HUES64 (cell line): ENCODE data around the gene COLEC12.
A peak's percentile ranks its signal among the peaks of the same experiment; 100 is the strongest.

Experiments
- H3K27ac ChIP-seq: 2 replicates; pipeline ENCODE4 v1.7.0; 2013; ENCODE audit warnings: low read depth, low read length, inconsistent platforms
- H3K27me3 ChIP-seq: 2 replicates; pipeline ENCODE4 v1.6.1; 2013; ENCODE audit warnings: mild to moderate bottlenecking, low read length; ENCODE audit not compliant: insufficient read depth
- H3K36me3 ChIP-seq: 2 replicates; pipeline ENCODE4 v1.6.1; 2013; ENCODE audit warnings: mild to moderate bottlenecking, low read length; ENCODE audit not compliant: insufficient read depth
- H3K4me1 ChIP-seq: 2 replicates; pipeline ENCODE4 v1.6.1; 2013; ENCODE audit warnings: mild to moderate bottlenecking, low read length, moderate library complexity; ENCODE audit not compliant: insufficient read depth
- H3K4me3 ChIP-seq: 2 replicates; pipeline ENCODE4 v1.5.1; 2013; ENCODE audit warnings: mild to moderate bottlenecking, low read length, moderate library complexity
- H3K9ac ChIP-seq: 2 replicates; pipeline ENCODE4 v1.6.1; 2013; ENCODE audit warnings: mild to moderate bottlenecking, low read depth, low read length
- H3K9me3 ChIP-seq: 2 replicates; pipeline ENCODE4 v1.6.1; 2013; ENCODE audit warnings: low read depth, low read length; ENCODE audit not compliant: insufficient read depth
- WGBS: fragments of 150-250, 120-280 bp; methylation state at CpG from one replicate; pipeline ENCODE4 v1.1.7; 2013; ENCODE audit warnings: missing lambda C conversion rate; 5-methylcytosine and 5-hydroxymethylcytosine counted together

Gene COLEC12

DNA sequence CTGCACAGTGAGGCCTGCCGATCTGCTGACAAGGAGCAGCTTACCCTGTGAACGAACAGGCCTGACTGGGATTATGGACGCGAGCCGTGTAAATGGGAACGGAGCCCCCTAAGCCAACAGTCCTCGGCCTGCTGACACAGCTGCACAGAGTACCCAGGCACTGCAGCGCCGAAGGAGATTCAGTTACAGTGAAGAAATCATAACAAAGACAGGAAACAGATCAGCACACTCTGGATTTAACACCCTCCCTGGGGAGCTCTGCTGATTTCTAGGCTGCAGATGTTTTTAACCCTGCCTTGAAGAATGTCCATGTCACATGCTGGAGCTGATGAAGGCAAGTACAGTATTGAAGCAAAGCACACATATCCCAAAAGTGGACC is 43.4 kb downstream of the COLEC12 start:
- H3K36me3 ChIP-seq = no peaks in the 10 kb centered on the region
- H3K4me3 ChIP-seq = no peak overlapping the region
- 0 out of 2 replicates have a peak, but pooled peaks cover 8% of the 10 kb centered on the region for H3K4me1 ChIP-seq
- WGBS = 87% methylated on average over 9 of the region's 9 CpGs
- H3K9me3 ChIP-seq = 0 out of 2 replicates have a peak, but pooled peaks cover 4% of the 10 kb centered on the region
- H3K9ac ChIP-seq = 0 out of 2 replicates have a peak overlapping the region, but pooled peaks have one; percentile 22
- H3K27ac ChIP-seq = no peak overlapping the region
- no peaks in the 10 kb centered on the region for H3K27me3 ChIP-seq

DNA sequence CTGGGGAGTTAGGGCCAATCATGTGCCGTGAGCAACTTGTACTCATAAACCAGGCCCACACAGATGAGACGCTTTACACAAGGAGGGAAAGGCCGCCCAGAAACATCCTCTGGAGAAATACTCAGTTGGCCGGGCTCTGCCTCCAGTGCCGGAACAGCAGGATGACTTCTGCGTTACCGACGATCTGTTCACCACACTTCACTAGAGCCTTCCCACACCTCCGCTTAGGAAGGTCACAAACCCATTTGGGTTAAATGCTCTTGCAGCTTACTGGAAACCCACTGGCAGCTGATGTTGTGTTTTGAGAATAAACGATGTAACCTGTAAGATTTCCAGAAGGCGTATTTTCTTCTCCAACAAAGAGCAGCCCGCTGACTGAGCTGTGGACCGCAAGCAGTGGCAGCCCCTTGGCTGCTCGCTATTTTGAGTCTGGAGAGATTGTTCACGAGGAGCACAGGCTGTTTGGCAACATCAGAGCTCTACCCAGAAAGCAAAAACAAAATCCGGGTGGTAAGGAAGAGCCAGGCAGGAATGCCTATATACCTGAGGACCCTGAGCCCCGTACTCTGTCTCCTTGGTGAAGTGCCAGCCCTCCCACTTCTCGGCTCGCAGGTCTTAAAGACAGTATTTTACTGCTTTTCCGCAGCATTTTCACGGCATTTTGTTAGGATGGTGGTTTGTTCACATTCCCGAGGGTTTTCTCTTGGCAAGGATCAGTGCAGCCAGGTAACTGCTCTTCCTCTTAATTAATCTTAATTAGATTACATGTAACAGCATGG is 44.0 kb downstream of the COLEC12 start:
- Histone ChIP-seq H3K9me3 (peaks cover 10% of the 10 kb centered on the region), H3K36me3 (no peaks in the 10 kb centered on the region), H3K4me3 (no peak overlapping the region), H3K27me3 (no peaks in the 10 kb centered on the region), H3K27ac (no peak overlapping the region), H3K9ac (0 out of 2 replicates have a peak overlapping the region, but pooled peaks have one; percentile 22), H3K4me1 (0 out of 2 replicates have a peak, but pooled peaks cover 8% of the 10 kb centered on the region)
- 94% methylated on average over 22 of the region's 22 CpGs for WGBS

GRCh38 chr18:453400-453799 is 47.1 kb downstream of the COLEC12 start:
- Histone ChIP-seq H3K4me1 (0 out of 2 replicates have a peak, but pooled peaks cover 8% of the 10 kb centered on the region), H3K9ac (no peak overlapping the region), H3K36me3 (no peaks in the 10 kb centered on the region), H3K27me3 (no peaks in the 10 kb centered on the region), H3K27ac (no peak overlapping the region), H3K9me3 (peaks cover 18% of the 10 kb centered on the region), H3K4me3 (no peak overlapping the region)
- 93% methylated on average over 4 of the region's 4 CpGs for WGBS

DNA sequence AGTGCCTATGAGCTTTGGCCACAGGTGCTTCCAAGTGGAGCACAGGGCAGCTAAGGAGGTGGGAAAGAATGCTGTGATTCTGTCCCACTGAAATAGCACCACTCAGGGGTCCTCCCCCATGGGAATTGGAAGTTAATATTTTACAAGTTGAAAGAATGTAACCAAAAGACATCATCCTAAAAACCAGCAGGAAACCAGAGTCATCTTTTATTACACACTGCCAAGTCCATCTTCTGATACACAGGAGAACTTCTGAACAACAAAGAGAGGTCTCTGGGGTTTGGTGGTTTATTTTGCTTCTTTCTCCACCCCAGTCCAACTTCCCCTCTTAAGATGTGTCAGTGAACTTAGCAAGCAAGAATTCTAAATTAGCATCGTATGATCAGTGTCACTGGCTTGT is 47.7 kb downstream of the COLEC12 start:
- Histone ChIP-seq H3K36me3 (no peaks in the 10 kb centered on the region), H3K27me3 (no peaks in the 10 kb centered on the region), H3K4me3 (no peak overlapping the region), H3K4me1 (0 out of 2 replicates have a peak, but pooled peaks cover 8% of the 10 kb centered on the region), H3K9ac (no peak overlapping the region), H3K27ac (no peak overlapping the region), H3K9me3 (peaks cover 18% of the 10 kb centered on the region)
- WGBS = 85% methylated on average over 1 of the region's 1 CpG

GRCh38 chr18:449374-449773 is 51.1 kb downstream of the COLEC12 start:
- Histone ChIP-seq H3K4me1 (no peaks in the 10 kb centered on the region), H3K4me3 (no peak overlapping the region), H3K27me3 (no peaks in the 10 kb centered on the region), H3K36me3 (no peaks in the 10 kb centered on the region), H3K9ac (no peak overlapping the region), H3K9me3 (peaks cover 18% of the 10 kb centered on the region), H3K27ac (no peak overlapping the region)
- WGBS = 39% methylated on average over 8 of the region's 8 CpGs

- Histone ChIP-seq H3K9ac (no peak overlapping the region), H3K27ac (no peak overlapping the region), H3K4me1 (no peaks in the 10 kb centered on the region), H3K9me3 (peaks cover 18% of the 10 kb centered on the region), H3K36me3 (no peaks in the 10 kb centered on the region), H3K27me3 (no peaks in the 10 kb centered on the region), H3K4me3 (no peak overlapping the region)
- WGBS = 74% methylated on average over 4 of the region's 5 CpGs
These were observed 52.2 kb downstream of the COLEC12 start for GRCh38 chr18:448116-448790.

DNA sequence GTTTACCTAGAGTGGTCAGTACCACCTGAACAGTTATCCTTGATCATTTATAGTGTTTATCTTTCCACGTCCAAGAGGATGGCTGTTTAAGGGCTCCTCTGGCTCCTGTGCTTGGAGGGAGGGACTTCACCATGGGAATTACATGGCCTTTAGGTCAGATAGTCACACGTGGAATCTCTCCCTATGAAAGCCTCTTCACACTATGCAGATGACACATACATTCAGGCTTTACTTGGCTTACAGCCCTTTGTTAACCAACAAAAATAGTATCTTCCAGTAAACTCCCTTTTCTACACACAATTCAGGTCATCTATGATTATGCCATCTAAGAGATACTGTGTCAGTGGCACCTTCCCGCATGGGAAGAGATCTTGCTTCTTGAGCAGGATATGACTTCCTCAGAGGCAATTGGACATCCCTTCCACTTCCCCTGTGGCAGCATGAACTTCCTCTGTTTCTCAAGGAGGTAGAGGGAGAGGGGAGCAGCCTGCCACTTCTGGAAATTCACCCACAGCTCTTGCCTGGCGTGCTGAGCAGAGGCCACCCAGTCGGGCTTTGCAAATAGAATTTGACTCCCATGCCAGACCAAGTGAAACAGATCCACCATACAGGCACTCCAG is 53.5 kb downstream of the COLEC12 start:
- H3K4me1 ChIP-seq = no peaks in the 10 kb centered on the region
- no peak overlapping the region for H3K27ac ChIP-seq
- no peaks in the 10 kb centered on the region for H3K36me3 ChIP-seq
- WGBS = 90% methylated on average over 5 of the region's 5 CpGs
- peaks cover 13% of the 10 kb centered on the region for H3K9me3 ChIP-seq
- H3K27me3 ChIP-seq = no peaks in the 10 kb centered on the region
- H3K9ac ChIP-seq = no peak overlapping the region
- H3K4me3 ChIP-seq = no peak overlapping the region

GRCh38 chr18:445055-445454 is 55.4 kb downstream of the COLEC12 start:
- no peak overlapping the region for H3K9ac ChIP-seq
- no peak overlapping the region for H3K4me3 ChIP-seq
- no peaks in the 10 kb centered on the region for H3K36me3 ChIP-seq
- 60% methylated on average over 3 of the region's 3 CpGs for WGBS
- H3K4me1 ChIP-seq = no peaks in the 10 kb centered on the region
- no peaks in the 10 kb centered on the region for H3K9me3 ChIP-seq
- H3K27me3 ChIP-seq = no peaks in the 10 kb centered on the region
- no peak overlapping the region for H3K27ac ChIP-seq

- H3K27ac ChIP-seq = no peak overlapping the region
- WGBS = 94% methylated on average over 2 of the region's 2 CpGs
- no peak overlapping the region for H3K4me3 ChIP-seq
- H3K4me1 ChIP-seq = no peaks in the 10 kb centered on the region
- no peak overlapping the region for H3K9ac ChIP-seq
- no peaks in the 10 kb centered on the region for H3K27me3 ChIP-seq
- H3K9me3 ChIP-seq = no peaks in the 10 kb centered on the region
- no peaks in the 10 kb centered on the region for H3K36me3 ChIP-seq
These were observed 61.9 kb downstream of the COLEC12 start for GRCh38 chr18:438571-438970.

GRCh38 chr18:435940-436339 is 64.6 kb downstream of the COLEC12 start:
- H3K27ac ChIP-seq = no peak overlapping the region
- no peak overlapping the region for H3K4me3 ChIP-seq
- no peaks in the 10 kb centered on the region for H3K27me3 ChIP-seq
- H3K4me1 ChIP-seq = no peaks in the 10 kb centered on the region
- no peak overlapping the region for H3K9ac ChIP-seq
- 93% methylated on average over 4 of the region's 4 CpGs for WGBS
- H3K36me3 ChIP-seq = no peaks in the 10 kb centered on the region
- no peaks in the 10 kb centered on the region for H3K9me3 ChIP-seq

DNA sequence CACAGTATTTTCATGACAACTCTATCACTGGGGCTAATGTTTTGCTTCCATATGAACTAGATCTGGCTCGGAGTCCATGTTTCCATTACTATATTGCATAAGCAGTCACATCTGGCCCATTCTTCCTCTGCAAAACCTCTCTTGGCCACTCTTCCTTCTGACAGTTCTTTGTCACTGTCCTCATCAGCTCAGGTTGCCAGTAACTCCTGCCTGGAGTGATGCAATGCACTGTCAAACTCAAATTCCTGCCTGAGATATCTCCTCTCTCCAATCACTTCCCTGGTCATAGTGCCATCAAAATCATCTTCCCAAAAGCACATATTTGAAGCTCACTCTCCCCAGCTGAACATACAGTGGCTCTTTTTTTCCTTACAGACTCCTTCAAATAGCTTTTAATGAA is 66.1 kb downstream of the COLEC12 start:
- H3K36me3 ChIP-seq = no peaks in the 10 kb centered on the region
- H3K27ac ChIP-seq = no peak overlapping the region
- H3K9ac ChIP-seq = no peak overlapping the region
- H3K4me1 ChIP-seq = no peaks in the 10 kb centered on the region
- H3K27me3 ChIP-seq = no peaks in the 10 kb centered on the region
- H3K4me3 ChIP-seq = no peak overlapping the region
- WGBS = 3% methylated on average over 1 of the region's 1 CpG
- no peaks in the 10 kb centered on the region for H3K9me3 ChIP-seq
